HCT116 (cell line): ENCODE data around the gene COL18A1. TPM values are rescaled to one million over a fixed set of nuclear protein-coding genes. Genes with fewer than 3 reads are reported as not detected.

ENCODE experiments used
- ATF3 ChIP-seq: IDR thresholded peaks from 2 replicates; pipeline ENCODE4 v1.6.1; 2012
- CBX3 ChIP-seq: IDR thresholded peaks from 2 replicates; pipeline ENCODE4 v1.6.1; 2012; ENCODE audit warnings: low read depth
- EGR1 ChIP-seq: IDR thresholded peaks from 2 replicates; pipeline ENCODE4 v1.6.1; 2012; ENCODE audit warnings: low read depth
- EZH2 ChIP-seq: fragments of 200-600 bp; sonication (generic); IDR thresholded peaks from 2 replicates; pipeline ENCODE4 v1.6.1; 2017; ENCODE audit warnings: antibody characterized with exemption, mixed run types
- EZH2phosphoT487 ChIP-seq: fragments of 200-600 bp; IDR thresholded peaks from 2 replicates; pipeline ENCODE4 v1.6.1; 2018; ENCODE audit warnings: antibody characterized with exemption, borderline replicate concordance
- FOSL1 ChIP-seq: IDR thresholded peaks from 2 replicates; pipeline ENCODE4 v1.6.1; 2012; ENCODE audit warnings: low read depth
- SIN3A ChIP-seq: IDR thresholded peaks from 2 replicates; pipeline ENCODE4 v1.6.1; 2012; ENCODE audit warnings: low read depth
- SP1 ChIP-seq: IDR thresholded peaks from 2 replicates; pipeline ENCODE4 v1.6.1; 2012; ENCODE audit warnings: low read depth
- SRF ChIP-seq: IDR thresholded peaks from 2 replicates; pipeline ENCODE4 v1.6.1; 2012; ENCODE audit warnings: low read depth
- YY1 ChIP-seq: IDR thresholded peaks from 2 replicates; pipeline ENCODE4 v1.6.1; 2011; ENCODE audit warnings: low read length, low read depth, moderate library complexity, mild to moderate bottlenecking; ENCODE audit not compliant: insufficient replicate concordance; ENCODE audit errors: extremely low read depth
- ZFX ChIP-seq: fragments of 450-650 bp; IDR thresholded peaks from 2 replicates; pipeline ENCODE4 v1.6.1; 2017
- ZNF274 ChIP-seq: fragments of 200-500 bp; sonication (Bioruptor generic); IDR thresholded peaks from 2 replicates; pipeline ENCODE4 v1.6.1; 2014; ENCODE audit warnings: mild to moderate bottlenecking, low read depth, low read length, inconsistent platforms
- total RNA-seq: library from RNA; stranded (reverse); gene quantifications from one replicate; pipeline ENCODE4 v1.2.1, GENCODE V29; 2021; ENCODE audit not compliant: unreplicated experiment
- TF ChIP-seq, protein P1 (sequence below): IDR thresholded peaks from 2 replicates; pipeline ENCODE4 v1.6.1; 2011; ENCODE audit warnings: mild to moderate bottlenecking, low read length, moderate library complexity; ENCODE audit not compliant: insufficient replicate concordance; ENCODE audit errors: extremely low read depth

Gene COL18A1
- total RNA-seq, 1 experiment from 2014 or later = 59.5 TPM

GRCh38 chr21:45509566-45510465 is 104.9 kb downstream of the COL18A1 start (continued):
- TF ChIP-seq, protein P1, sequence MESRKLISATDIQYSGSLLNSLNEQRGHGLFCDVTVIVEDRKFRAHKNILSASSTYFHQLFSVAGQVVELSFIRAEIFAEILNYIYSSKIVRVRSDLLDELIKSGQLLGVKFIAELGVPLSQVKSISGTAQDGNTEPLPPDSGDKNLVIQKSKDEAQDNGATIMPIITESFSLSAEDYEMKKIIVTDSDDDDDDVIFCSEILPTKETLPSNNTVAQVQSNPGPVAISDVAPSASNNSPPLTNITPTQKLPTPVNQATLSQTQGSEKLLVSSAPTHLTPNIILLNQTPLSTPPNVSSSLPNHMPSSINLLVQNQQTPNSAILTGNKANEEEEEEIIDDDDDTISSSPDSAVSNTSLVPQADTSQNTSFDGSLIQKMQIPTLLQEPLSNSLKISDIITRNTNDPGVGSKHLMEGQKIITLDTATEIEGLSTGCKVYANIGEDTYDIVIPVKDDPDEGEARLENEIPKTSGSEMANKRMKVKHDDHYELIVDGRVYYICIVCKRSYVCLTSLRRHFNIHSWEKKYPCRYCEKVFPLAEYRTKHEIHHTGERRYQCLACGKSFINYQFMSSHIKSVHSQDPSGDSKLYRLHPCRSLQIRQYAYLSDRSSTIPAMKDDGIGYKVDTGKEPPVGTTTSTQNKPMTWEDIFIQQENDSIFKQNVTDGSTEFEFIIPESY = no peak
- TF ChIP-seq EGR1 = no peak
- TF ChIP-seq SP1 = no peak
- no peak for TF ChIP-seq ZNF274
- TF ChIP-seq EZH2phosphoT487 = no peak
- no peak for TF ChIP-seq ZFX
- TF ChIP-seq YY1 = no peak
- TF ChIP-seq SIN3A = no peak
- TF ChIP-seq CBX3 = no peak
- TF ChIP-seq SRF = no peak
- TF ChIP-seq EZH2 = no peak
- TF ChIP-seq FOSL1 = no peak
- TF ChIP-seq ATF3 = no peak
